GM19240 (cell line): ENCODE measurements around the gene GRM7.

Experiments
- DNase-seq: peaks from one replicate; pipeline ENCODE4 v3.0.0; 2011; ENCODE audit warnings: low spot score; ENCODE audit not compliant: insufficient read length

The GRM7 gene

DNA sequence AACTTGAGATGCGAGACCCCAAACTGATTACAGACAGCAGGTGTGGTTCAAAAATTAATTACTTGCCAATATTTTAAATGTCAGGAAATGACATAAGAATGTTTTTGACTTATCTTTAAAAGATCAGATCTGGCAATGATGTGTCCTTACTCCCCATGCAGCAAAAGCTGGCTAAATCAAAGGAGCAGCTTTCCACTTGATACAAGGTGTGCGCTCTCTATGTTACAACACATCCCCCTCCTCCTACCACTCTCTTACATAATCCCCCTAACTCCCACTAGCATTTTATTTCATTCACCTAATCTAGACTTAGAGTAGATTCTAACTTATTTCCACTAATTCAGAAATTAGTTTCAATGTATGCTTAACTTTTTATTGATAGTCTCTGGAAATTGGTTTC is 609.0 kb downstream of the GRM7 start:
- DNase-seq, result no peak

DNA sequence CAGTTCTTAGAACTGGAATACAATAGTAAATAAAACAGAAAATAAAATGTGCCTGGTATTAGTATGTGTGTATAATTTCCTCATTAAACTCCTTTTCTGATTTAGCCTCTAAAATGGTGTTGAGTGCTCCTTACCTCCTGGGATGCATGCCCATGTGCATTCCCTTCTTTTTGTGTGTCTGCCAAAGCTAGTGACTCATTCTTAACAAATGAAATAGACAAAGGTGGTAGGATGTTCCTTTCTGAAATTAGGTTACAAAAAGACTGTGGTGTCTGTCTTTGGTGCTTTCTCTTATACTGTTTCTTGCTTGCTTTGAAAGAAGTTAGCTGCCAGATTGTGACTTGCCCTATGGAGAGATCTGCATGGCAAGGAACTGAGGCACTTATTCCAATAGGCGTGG is 623.7 kb downstream of the GRM7 start:
- no peak for DNase-seq

DNA sequence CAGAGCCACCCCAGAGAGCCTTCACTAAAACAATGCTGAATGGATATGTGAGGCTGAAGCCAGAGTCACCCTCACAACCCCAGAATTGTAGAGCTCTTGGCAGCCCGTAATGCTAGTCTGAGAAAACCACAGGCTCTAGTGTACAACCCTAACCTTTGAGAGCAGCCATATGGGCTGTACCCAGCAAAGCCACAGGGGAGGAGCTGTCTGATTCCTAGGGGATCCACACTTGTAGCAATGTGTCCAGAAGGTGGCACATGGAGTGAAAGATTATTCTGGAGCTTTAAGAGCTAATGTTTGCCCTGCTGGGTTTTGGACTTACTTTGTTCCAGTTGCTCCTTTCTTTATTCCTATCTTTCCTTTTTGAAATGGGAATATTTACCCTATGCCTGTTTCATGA is 626.8 kb downstream of the GRM7 start:
- no peak for DNase-seq

DNA sequence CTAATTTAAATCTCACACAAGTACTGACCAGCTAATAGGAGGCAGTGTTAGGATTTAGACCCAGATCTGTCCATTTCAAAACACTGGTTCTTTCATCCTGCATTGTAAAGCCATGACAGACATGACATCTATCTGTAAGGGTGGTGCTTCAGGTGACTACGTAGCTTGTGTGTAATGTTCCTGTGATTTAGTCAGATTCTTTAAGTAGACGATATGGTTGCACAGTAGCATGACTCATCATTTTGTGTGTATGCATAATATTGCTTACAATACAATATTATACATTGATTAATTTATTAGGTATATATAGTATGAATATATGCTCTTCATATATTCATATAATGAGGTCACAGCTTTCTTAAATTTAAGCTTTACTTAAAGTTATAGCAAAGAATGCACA is 628.5 kb downstream of the GRM7 start:
- no peak for DNase-seq

- DNase-seq, result no peak
Observed at GRCh38 chr3:7498715-7499114, 637.8 kb downstream of the GRM7 start.

GRCh38 chr3:7503431-7503830 is 642.5 kb downstream of the GRM7 start:
- DNase-seq, result no peak

- DNase-seq, result no peak
Observed at GRCh38 chr3:7504886-7505775, 644.2 kb downstream of the GRM7 start.

DNA sequence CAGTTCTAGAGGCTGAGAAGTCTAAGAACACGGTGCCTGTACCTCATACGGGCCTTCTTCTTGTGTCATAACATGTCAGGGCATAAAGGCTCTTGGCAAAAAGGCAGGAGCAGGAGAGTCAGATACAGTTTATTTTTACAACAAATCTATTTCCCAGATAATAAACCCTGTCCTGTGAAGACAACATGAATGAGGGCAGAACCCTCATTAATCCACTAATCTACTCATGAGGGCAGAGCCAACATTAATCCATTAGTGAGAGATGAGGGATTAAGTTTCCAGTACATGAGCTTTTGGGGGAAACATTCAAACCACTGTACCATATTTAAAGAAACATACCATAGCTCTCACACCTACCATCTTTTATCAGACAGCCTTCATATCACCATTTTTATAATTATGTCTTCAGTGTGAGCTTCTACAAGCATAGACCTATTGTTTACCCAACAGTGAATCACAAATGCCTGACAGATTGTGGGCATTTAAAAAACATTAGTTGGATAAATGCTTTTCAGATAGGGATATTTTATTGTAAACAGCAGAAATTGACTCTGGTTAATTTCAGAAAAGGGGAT is 645.8 kb downstream of the GRM7 start:
- no peak for DNase-seq

DNA sequence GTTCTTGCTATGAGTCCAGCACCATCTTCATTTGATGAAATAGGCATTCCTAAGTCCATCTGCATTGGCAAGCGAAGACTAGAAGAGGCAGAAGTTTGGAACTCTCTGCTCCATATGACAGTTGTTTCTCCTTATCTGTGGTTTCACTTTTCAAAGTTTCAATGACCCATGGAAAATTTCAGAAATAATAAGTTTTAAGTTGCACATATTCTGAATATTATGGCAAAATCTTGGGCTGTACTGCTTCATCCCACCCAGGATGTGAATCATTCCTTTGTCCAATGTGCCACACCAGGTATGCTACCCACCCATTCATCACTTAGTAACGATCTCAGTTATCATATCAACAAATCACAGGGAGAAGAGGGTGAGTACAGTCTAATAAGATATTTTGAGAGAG is 647.9 kb downstream of the GRM7 start:
- DNase-seq, result no peak

GRCh38 chr3:7512048-7512447 is 651.1 kb downstream of the GRM7 start:
- DNase-seq, result no peak

- no peak for DNase-seq
Observed at GRCh38 chr3:7518026-7518425, 657.1 kb downstream of the GRM7 start.

DNA sequence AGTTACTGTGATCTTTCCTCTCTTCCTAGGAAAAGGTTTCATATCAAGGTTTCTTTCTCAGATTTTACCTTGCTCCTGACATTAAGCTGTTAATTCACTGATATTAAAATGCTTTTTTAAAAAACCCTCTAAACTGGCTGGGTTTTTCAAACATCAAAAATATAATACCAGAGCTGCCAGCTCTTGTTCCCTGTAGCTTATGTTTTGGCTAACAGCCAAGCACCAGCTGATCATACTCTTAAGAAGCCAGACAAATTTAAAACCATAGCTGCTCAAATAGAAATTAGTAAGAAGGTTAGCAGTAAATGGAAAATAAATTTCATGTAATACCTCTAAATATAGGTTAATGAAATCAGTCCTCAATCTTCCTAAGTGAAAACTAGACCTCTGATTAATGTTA is 657.5 kb downstream of the GRM7 start:
- DNase-seq, result no peak

DNA sequence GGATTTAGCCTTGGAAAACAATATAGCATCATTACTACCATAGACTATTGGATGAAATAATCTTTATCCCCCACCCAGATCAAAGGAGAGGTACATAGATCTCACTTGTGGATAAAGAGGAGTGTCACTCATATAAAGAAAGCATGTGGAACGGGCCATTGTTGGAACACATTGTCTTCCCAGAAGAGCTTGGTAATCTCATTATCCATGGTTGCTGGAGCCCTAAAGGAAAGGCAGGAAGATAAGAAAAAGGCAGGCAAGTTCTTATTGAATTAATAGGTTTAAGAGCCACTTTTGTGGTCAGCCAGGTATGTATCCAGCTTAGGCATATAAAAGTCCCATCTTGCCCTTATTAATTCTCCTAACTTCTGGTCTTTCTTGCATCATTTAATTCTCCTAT is 659.1 kb downstream of the GRM7 start:
- DNase-seq, result no peak

- no peak for DNase-seq
Observed at GRCh38 chr3:7520593-7520992, 659.7 kb downstream of the GRM7 start.

- no peak for DNase-seq
Observed at GRCh38 chr3:7536510-7536909, 675.6 kb downstream of the GRM7 start.

- no peak for DNase-seq
Observed at GRCh38 chr3:7536921-7537320, 676.0 kb downstream of the GRM7 start.

- DNase-seq, result no peak
Observed at GRCh38 chr3:7543294-7543880, 682.5 kb downstream of the GRM7 start.

GRCh38 chr3:7545334-7545733 is 684.4 kb downstream of the GRM7 start:
- DNase-seq, result no peak

- DNase-seq, result no peak
Observed at GRCh38 chr3:7546253-7546652, 685.3 kb downstream of the GRM7 start.

- DNase-seq, result no peak
Observed at GRCh38 chr3:7547826-7548225, 686.9 kb downstream of the GRM7 start.

- DNase-seq, result no peak
Observed at GRCh38 chr3:7562892-7563291, 702.0 kb downstream of the GRM7 start.

GRCh38 chr3:7565574-7565973 is 704.7 kb downstream of the GRM7 start:
- no peak for DNase-seq

DNA sequence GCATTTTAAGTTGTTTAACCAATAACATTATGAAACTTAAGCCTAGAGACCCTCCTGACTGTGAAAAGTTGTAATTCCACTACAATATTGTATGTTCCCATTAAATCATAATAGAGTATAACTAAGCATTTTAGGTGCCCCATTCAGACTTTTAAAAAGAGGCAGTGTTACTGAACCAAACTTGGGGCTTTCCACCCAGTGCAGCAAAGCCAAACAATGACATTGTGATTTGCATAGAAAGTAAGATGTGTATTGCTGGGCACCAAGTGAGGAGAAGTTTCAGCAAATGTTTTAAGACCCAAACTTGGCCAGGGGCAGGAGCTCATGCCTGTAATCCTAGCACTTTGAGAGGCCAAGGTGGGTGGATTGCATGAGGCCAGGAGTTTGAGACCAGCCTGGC is 706.2 kb downstream of the GRM7 start:
- DNase-seq, result no peak
